ENCODE data around the gene XPR1. TPM values are rescaled to one million over a fixed set of nuclear protein-coding genes. Genes with fewer than 3 reads are reported as not detected.
A peak's percentile ranks its signal among the peaks of the same experiment; 100 is the strongest.

Gene XPR1
- total RNA-seq, 1 donor from 2014 or later = 46.7 TPM

GRCh38 chr1:180836449-180836848, 204.6 kb downstream of the XPR1 start:
- peaks cover 11% of the 10 kb centered on the region for H3K9me3 Mint-ChIP-seq
- no peak for TF ChIP-seq CTCF (conservative IDR thresholded peaks at IDR 0.05)
- H3K27me3 Mint-ChIP-seq (ENCODE audit: low read depth) = no peaks in the 10 kb centered on the region
- H3K4me1 Mint-ChIP-seq = peaks cover 49% of the 10 kb centered on the region
- no peak for DNase-seq (ENCODE audit: low read depth, low spot score)
- H3K4me3 Mint-ChIP-seq = peak overlapping the region; percentile 80
- peak overlapping the region; percentile 94 for H3K27ac Mint-ChIP-seq (ENCODE audit: unreplicated experiment)
- peaks cover 38% of the 10 kb centered on the region for H3K36me3 Mint-ChIP-seq (ENCODE audit: low read depth)

- H3K9me3 Mint-ChIP-seq = peaks cover 11% of the 10 kb centered on the region
- no peaks in the 10 kb centered on the region for H3K27me3 Mint-ChIP-seq (ENCODE audit: low read depth)
- peak overlapping the region; percentile 80 for H3K4me3 Mint-ChIP-seq
- H3K27ac Mint-ChIP-seq (ENCODE audit: unreplicated experiment) = peak overlapping the region; percentile 94
- no peak for DNase-seq (ENCODE audit: low read depth, low spot score)
- H3K4me1 Mint-ChIP-seq = peaks cover 55% of the 10 kb centered on the region
- peaks cover 32% of the 10 kb centered on the region for H3K36me3 Mint-ChIP-seq (ENCODE audit: low read depth)
- no peak for TF ChIP-seq CTCF (conservative IDR thresholded peaks at IDR 0.05)
Observed at GRCh38 chr1:180837020-180837419, 205.2 kb downstream of the XPR1 start.

DNA sequence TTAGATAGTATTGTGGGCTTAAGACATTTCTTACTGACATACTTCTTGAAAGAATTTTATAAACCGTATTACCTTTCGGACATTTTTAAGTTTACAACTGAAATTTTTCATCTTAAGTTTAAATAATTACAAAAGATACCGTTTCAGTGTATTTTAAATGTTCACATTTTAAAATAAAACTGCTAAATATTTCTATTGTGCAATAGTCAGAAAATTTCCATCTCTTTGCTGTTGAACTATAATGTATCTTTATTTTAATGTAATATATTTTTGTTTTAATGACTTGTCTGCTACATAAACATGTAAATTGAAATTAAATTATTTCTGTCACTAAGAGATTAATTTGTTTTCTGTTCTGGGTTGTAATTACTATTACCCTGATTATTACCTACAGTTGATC, 206.7 kb downstream of the XPR1 start:
- H3K4me3 Mint-ChIP-seq = no peak overlapping the region
- H3K36me3 Mint-ChIP-seq (ENCODE audit: low read depth) = peaks cover 20% of the 10 kb centered on the region
- H3K4me1 Mint-ChIP-seq = peaks cover 64% of the 10 kb centered on the region
- no peaks in the 10 kb centered on the region for H3K27me3 Mint-ChIP-seq (ENCODE audit: low read depth)
- H3K27ac Mint-ChIP-seq (ENCODE audit: unreplicated experiment) = no peak overlapping the region
- peaks cover 4% of the 10 kb centered on the region for H3K9me3 Mint-ChIP-seq
- TF ChIP-seq CTCF (conservative IDR thresholded peaks at IDR 0.05) = no peak
- no peak for DNase-seq (ENCODE audit: low read depth, low spot score)

GRCh38 chr1:180839547-180839946, 207.7 kb downstream of the XPR1 start:
- H3K4me3 Mint-ChIP-seq = peak overlapping the region; percentile 44
- no peaks in the 10 kb centered on the region for H3K27me3 Mint-ChIP-seq (ENCODE audit: low read depth)
- H3K4me1 Mint-ChIP-seq = peaks cover 64% of the 10 kb centered on the region
- peaks cover 4% of the 10 kb centered on the region for H3K9me3 Mint-ChIP-seq
- DNase-seq (ENCODE audit: low read depth, low spot score) = no peak
- no peak overlapping the region for H3K27ac Mint-ChIP-seq (ENCODE audit: unreplicated experiment)
- H3K36me3 Mint-ChIP-seq (ENCODE audit: low read depth) = peaks cover 20% of the 10 kb centered on the region
- no peak for TF ChIP-seq CTCF (conservative IDR thresholded peaks at IDR 0.05)

DNA sequence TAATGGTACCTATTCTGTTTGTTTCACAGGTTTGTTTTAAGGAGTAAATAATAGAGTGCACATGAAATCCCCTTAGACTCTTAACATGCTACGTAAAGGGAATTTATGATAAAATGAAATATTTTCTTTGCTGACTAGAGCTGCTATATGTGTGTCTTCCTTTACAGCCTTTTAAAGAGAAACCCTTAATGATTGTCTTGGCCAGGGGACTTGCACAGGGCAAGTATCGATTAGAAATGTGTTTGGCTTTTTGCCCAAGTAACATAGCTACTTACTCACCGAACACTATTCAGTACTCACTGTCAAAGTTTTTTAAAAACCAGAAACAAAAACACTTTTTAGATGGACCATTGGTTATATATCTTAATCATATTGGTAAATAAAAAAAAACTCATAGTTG, 209.6 kb downstream of the XPR1 start:
- no peak for DNase-seq (ENCODE audit: low read depth, low spot score)
- peak overlapping the region; percentile 41 for H3K4me3 Mint-ChIP-seq
- H3K36me3 Mint-ChIP-seq (ENCODE audit: low read depth) = peaks cover 10% of the 10 kb centered on the region
- H3K9me3 Mint-ChIP-seq = peaks cover 4% of the 10 kb centered on the region
- no peak for TF ChIP-seq CTCF (conservative IDR thresholded peaks at IDR 0.05)
- H3K27ac Mint-ChIP-seq (ENCODE audit: unreplicated experiment) = peak overlapping the region; percentile 4
- H3K27me3 Mint-ChIP-seq (ENCODE audit: low read depth) = no peaks in the 10 kb centered on the region
- H3K4me1 Mint-ChIP-seq = peaks cover 47% of the 10 kb centered on the region

DNA sequence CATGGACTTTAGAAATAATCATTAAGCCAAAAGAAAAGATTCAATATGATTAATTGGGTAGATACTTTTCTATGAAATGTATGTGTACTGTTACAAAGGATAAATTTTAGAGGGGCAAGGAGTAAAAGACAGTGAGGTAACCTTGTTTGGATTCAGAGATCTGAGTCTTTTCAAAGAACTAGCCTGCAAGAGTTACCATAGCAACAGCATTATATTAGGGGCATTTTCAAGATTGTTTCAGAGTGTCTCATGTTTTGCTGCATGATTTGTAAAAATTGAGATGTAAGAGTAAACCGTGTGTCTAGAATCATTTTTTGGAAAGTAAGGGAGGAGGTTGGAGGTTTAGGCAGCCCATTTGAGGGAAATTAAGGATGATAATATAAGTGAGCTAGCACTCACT, 210.2 kb downstream of the XPR1 start:
- peaks cover 4% of the 10 kb centered on the region for H3K9me3 Mint-ChIP-seq
- no peak overlapping the region for H3K4me3 Mint-ChIP-seq
- H3K4me1 Mint-ChIP-seq = peaks cover 41% of the 10 kb centered on the region
- H3K27me3 Mint-ChIP-seq (ENCODE audit: low read depth) = no peaks in the 10 kb centered on the region
- H3K36me3 Mint-ChIP-seq (ENCODE audit: low read depth) = peaks cover 5% of the 10 kb centered on the region
- DNase-seq (ENCODE audit: low read depth, low spot score) = no peak
- TF ChIP-seq CTCF (conservative IDR thresholded peaks at IDR 0.05) = no peak
- peak overlapping the region; percentile 85 for H3K27ac Mint-ChIP-seq (ENCODE audit: unreplicated experiment)

Measured in neural crest cell (in vitro differentiated cells).